MCF 10A (cell line): ENCODE data around the gene MYOZ3. TPM values are rescaled to one million over a fixed set of nuclear protein-coding genes. Genes with fewer than 3 reads are reported as not detected.

Source experiments
- BruUV-seq: library from RNA; stranded (reverse); fragments of 400-500 nt; replicated peaks from 2 replicates; lab custom pipeline; 2021; lab: Mats Ljungman, UMichigan
- CTCF ChIA-PET: fragments of 300-600 bp; sonication (Branson Sonifier 250); formaldehyde crosslinking; extraction: SDS; loops from one replicate; lab custom pipeline; 2021; ENCODE audit warnings: antibody characterized with exemption, inconsistent platforms; lab: Yijun Ruan, JAX
- POLR2A ChIA-PET: fragments of 300-600, 350-650 bp; sonication (Branson Sonifier 250); formaldehyde crosslinking; extraction: SDS; loops from one replicate; lab custom pipeline; 2020; ENCODE audit warnings: antibody characterized with exemption, inconsistent platforms; lab: Yijun Ruan, JAX
- DNase-seq: peaks from one replicate; pipeline ENCODE4 v3.0.0-alpha.2; 2018; ENCODE audit not compliant: unreplicated experiment
- H3K27ac Mint-ChIP-seq: one replicate; pipeline ENCODE4 v1.8.0; 2022; ENCODE audit warnings: mild to moderate bottlenecking, low read depth, mixed read lengths; ENCODE audit not compliant: unreplicated experiment
- H3K27me3 Mint-ChIP-seq: one replicate; pipeline ENCODE4 v1.8.0; 2022; ENCODE audit warnings: mixed read lengths; ENCODE audit not compliant: insufficient read depth, unreplicated experiment
- H3K36me3 Mint-ChIP-seq: one replicate; pipeline ENCODE4 v1.8.0; 2022; ENCODE audit warnings: mild to moderate bottlenecking, moderate library complexity, mixed read lengths; ENCODE audit not compliant: insufficient read depth, unreplicated experiment
- H3K4me1 Mint-ChIP-seq: one replicate; pipeline ENCODE4 v1.8.0; 2022; ENCODE audit warnings: mixed read lengths; ENCODE audit not compliant: insufficient read depth, unreplicated experiment
- H3K4me3 Mint-ChIP-seq: one replicate; pipeline ENCODE4 v1.8.0; 2022; ENCODE audit warnings: mild to moderate bottlenecking, moderate library complexity, mixed read lengths; ENCODE audit not compliant: unreplicated experiment
- H3K9me3 Mint-ChIP-seq: one replicate; pipeline ENCODE4 v1.8.0; 2022; ENCODE audit warnings: mixed read lengths; ENCODE audit not compliant: unreplicated experiment
- CTCF ChIP-seq: fragments of 200-600 bp; IDR thresholded peaks from one replicate; pipeline ENCODE4 v1.8.0; 2022; ENCODE audit warnings: antibody characterized with exemption, mild to moderate bottlenecking; ENCODE audit not compliant: unreplicated experiment
- intact Hi-C: fragments of 100-400 bp; cut with micrococcal nuclease; formaldehyde crosslinking; loops from 2 replicates; pipeline ENCODE4 v1.14.1; 2022
- total RNA-seq: library from RNA; stranded (reverse); gene quantifications from 2 replicates; pipeline ENCODE4 v1.2.3, GENCODE V29; 2022

MYOZ3 gene
- total RNA-seq, 1 experiment from 2014 or later, result not detected

- DNase-seq, result peak; percentile 65
- Mint-ChIP-seq H3K36me3 (no peaks in the 10 kb centered on the region), H3K4me3 (peak overlapping the region; percentile 51), H3K9me3 (no peaks in the 10 kb centered on the region), H3K4me1 (peaks cover 14% of the 10 kb centered on the region), H3K27ac (no peak overlapping the region), H3K27me3 (no peaks in the 10 kb centered on the region)
- POLR2A ChIA-PET, result interaction anchor here (0.5 to 0.6 kb wide), 2 partner anchors 23 to 179 kb away, joined by 3 read pairs; no protein-coding TSS in a partner anchor
- CTCF ChIA-PET, result interaction anchor here (0.6 to 1.5 kb wide), 3 partner anchors 15 to 112 kb away, joined by 3 to 4 read pairs (median 4); no protein-coding TSS in a partner anchor
- intact Hi-C loops, result no loop called here
- BruUV-seq, result no TSS peak
- TF ChIP-seq CTCF, result no peak
Observed at GRCh38 chr5:150672237-150672883, 11.3 kb downstream of the MYOZ3 start.

GRCh38 chr5:150672884-150673275 is 11.8 kb downstream of the MYOZ3 start:
- TF ChIP-seq CTCF, result no peak

DNA sequence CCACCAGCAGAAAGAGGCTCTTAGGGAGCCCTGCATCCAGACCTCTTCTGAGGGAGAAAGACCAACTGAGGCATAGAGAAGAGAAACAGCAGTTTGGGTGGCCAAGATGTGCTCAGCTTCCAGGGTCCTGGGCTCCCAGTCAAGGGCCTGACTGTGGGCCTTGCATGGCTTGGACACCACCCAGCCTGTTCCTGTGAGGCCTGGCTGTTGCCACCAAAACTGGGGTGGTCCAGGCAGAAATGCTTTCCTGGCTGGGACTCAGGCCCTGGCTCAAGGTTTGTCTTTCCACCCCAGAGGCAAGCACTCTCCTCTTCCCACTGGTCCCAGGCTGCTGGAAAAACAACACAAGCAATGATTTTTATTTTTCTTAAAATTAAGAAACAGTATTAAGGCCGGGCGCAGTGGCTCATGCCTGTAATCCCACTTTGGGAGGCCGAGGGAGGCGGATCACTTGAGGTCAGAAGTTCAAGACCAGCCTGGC is 13.3 kb downstream of the MYOZ3 start:
- no TSS peak for BruUV-seq
- POLR2A ChIA-PET, result interaction anchor here (1.4 kb wide), 1 partner anchor 27 kb away, joined by 3 read pairs; the partner anchor contains the start of gene RBM22
- H3K27ac Mint-ChIP-seq, result no peak overlapping the region

More at GRCh38 chr5:150672884-150673275, 11.8 kb downstream of the MYOZ3 start:
- Mint-ChIP-seq H3K36me3 (no peaks in the 10 kb centered on the region), H3K27me3 (no peaks in the 10 kb centered on the region), H3K4me3 (peak overlapping the region; percentile 51), H3K4me1 (peaks cover 14% of the 10 kb centered on the region), H3K27ac (no peak overlapping the region), H3K9me3 (no peaks in the 10 kb centered on the region)
- no peak for DNase-seq
- intact Hi-C loops, result no loop called here
- BruUV-seq, result no TSS peak
- POLR2A ChIA-PET, result interaction anchor here (0.5 kb wide), 1 partner anchor 23 kb away, joined by 3 read pairs; no protein-coding TSS in a partner anchor
- CTCF ChIA-PET, result interaction anchor here (0.6 to 1.5 kb wide), 5 partner anchors 16 to 113 kb away, joined by 3 to 5 read pairs (median 4); no protein-coding TSS in a partner anchor

More for the DNA sequence above, 13.3 kb downstream of the MYOZ3 start:
- H3K36me3 Mint-ChIP-seq, result no peaks in the 10 kb centered on the region
- CTCF ChIA-PET, result interaction anchor here (0.5 to 1.2 kb wide), 5 partner anchors 16 to 176 kb away, joined by 3 to 5 read pairs (median 3); no protein-coding TSS in a partner anchor
- DNase-seq, result no peak
- no peaks in the 10 kb centered on the region for H3K27me3 Mint-ChIP-seq
- H3K4me1 Mint-ChIP-seq, result peaks cover 14% of the 10 kb centered on the region
- no peak overlapping the region for H3K4me3 Mint-ChIP-seq
- no peaks in the 10 kb centered on the region for H3K9me3 Mint-ChIP-seq
- intact Hi-C loops, result no loop called here
- TF ChIP-seq CTCF, result no peak
